NB4 (cell line): ENCODE measurements around the gene DGKB.

ENCODE experiments used
- MYC ChIP-seq: IDR thresholded peaks from 2 replicates; pipeline ENCODE4 v1.6.1; 2011; ENCODE audit warnings: low read depth, low read length
- POLR2A ChIP-seq: IDR thresholded peaks from 2 replicates; pipeline ENCODE4 v1.6.1; 2011; ENCODE audit warnings: mild to moderate bottlenecking; ENCODE audit not compliant: insufficient read length; ENCODE audit errors: extremely low read depth
- TF ChIP-seq, protein P1 (sequence below): IDR thresholded peaks from one replicate; pipeline ENCODE4 v1.5.1; 2012; ENCODE audit warnings: low read depth, low read length

DNA sequence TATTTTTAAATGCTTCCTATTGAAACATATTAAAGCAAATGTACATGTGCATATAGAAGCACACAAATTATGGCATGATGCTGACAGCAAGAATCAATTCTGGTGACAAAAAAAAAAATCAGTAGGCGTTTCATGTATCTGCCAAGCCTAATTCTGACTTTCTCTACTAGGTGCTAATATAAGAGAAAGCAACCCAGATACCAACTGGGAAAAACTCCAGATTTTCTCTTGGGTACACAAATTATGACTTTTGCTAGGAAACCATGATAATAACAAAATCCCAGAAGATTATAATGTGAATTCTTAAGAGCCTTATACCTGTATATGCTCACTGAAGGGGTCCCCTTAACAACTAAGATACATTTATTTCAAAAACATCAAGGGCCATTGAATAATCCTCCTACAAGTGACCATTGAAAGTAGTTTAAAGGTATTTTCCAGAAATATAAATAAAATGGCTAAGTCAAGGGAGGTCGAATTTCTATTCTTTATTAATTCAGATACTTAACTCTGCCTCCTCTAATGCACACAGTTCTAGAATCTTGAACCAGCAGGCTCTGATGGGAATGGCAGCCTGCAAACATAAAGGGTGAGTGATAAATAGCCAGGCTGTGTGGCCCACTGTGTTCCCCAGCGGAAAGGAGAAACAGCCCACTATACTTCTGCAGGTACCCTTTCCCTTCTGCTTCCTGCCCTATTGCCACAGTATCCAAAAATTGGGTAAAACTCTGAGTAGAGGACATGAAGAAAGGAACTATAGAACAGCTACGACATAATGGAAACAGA lies 84.5 kb downstream of the DGKB start:
- TF ChIP-seq POLR2A (no peak), MYC (no peak)
- TF ChIP-seq, protein P1, sequence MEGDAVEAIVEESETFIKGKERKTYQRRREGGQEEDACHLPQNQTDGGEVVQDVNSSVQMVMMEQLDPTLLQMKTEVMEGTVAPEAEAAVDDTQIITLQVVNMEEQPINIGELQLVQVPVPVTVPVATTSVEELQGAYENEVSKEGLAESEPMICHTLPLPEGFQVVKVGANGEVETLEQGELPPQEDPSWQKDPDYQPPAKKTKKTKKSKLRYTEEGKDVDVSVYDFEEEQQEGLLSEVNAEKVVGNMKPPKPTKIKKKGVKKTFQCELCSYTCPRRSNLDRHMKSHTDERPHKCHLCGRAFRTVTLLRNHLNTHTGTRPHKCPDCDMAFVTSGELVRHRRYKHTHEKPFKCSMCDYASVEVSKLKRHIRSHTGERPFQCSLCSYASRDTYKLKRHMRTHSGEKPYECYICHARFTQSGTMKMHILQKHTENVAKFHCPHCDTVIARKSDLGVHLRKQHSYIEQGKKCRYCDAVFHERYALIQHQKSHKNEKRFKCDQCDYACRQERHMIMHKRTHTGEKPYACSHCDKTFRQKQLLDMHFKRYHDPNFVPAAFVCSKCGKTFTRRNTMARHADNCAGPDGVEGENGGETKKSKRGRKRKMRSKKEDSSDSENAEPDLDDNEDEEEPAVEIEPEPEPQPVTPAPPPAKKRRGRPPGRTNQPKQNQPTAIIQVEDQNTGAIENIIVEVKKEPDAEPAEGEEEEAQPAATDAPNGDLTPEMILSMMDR = no peak
